ENCODE results near the gene CALM3.

DNA sequence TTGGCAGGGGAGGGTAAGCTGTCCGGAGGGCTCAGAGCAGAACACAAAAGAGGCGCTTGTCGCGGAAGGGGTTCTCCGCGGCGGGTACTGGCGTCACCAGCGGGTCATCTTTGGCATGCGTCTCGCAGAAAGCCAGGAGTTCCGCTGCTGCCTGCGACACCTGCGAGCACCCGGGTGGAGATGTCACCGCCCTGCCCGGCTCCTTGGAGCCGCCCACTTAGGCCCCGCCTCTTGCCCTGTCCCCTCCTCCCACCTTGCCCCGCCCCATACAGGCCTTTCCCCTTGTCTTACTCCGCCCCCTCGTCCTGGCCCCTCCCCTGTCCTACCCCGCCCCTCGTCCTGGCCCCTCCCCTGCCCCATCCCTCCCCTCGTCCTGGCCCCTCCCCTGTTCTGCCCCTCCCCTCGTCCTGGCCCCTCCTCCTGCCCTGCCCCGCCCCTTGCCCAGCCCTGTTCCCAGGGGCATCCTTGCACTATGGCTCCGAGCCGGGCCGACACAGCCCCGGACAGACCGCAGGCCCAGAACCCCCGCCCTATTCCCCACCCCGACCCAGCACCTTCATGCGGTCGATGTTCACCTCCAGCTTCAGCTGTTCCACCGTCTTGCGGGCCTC, 33.0 kb downstream of the CALM3 start:
- no peak for TF ChIP-seq ELF4 (IDR thresholded peaks at IDR 0.05)
- no peak for TF ChIP-seq SUZ12 (IDR thresholded peaks at IDR 0.05)
- TF ChIP-seq FOXA1 (IDR thresholded peaks at IDR 0.05), result no peak
- TF ChIP-seq NFRKB (IDR thresholded peaks at IDR 0.05), result no peak
- no peak for TF ChIP-seq SP1 (IDR thresholded peaks at IDR 0.05)
- no peak for TF ChIP-seq ZNF384 (IDR thresholded peaks at IDR 0.05)
- TF ChIP-seq, protein P1, sequence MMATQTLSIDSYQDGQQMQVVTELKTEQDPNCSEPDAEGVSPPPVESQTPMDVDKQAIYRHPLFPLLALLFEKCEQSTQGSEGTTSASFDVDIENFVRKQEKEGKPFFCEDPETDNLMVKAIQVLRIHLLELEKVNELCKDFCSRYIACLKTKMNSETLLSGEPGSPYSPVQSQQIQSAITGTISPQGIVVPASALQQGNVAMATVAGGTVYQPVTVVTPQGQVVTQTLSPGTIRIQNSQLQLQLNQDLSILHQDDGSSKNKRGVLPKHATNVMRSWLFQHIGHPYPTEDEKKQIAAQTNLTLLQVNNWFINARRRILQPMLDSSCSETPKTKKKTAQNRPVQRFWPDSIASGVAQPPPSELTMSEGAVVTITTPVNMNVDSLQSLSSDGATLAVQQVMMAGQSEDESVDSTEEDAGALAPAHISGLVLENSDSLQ (IDR thresholded peaks at IDR 0.05), result no peak
- no peak for TF ChIP-seq ARNT (IDR thresholded peaks at IDR 0.05)
- TF ChIP-seq TARDBP (IDR thresholded peaks at IDR 0.05), result no peak
- no peak for TF ChIP-seq FOXM1 (IDR thresholded peaks at IDR 0.05; ENCODE audit: borderline replicate concordance)

Measured in HEK293T (cell line).